Activated CD8-positive, alpha-beta memory T cell treated with anti-CD3 and anti-CD28 coated beads, Interleukin-2, amount 50 U/mL, for 4 hours (primary cell): Measurements from ENCODE around the gene GCNT4.

Experiments
- DNase-seq: peaks from one replicate; pipeline ENCODE4 v3.0.0-alpha.2; 2020

GCNT4 gene

GRCh38 chr5:75012748-75013147 lies 39.6 kb downstream of the GCNT4 start:
- no peak for DNase-seq

GRCh38 chr5:75010838-75011237 lies 41.5 kb downstream of the GCNT4 start:
- no peak for DNase-seq

GRCh38 chr5:75009556-75010345 lies 42.6 kb downstream of the GCNT4 start:
- DNase-seq = no peak

GRCh38 chr5:75006865-75007822 lies 45.2 kb downstream of the GCNT4 start:
- DNase-seq = no peak

GRCh38 chr5:75005561-75005960 lies 46.8 kb downstream of the GCNT4 start:
- DNase-seq = no peak
